Activated CD8-positive, alpha-beta T cell treated with anti-CD3 and anti-CD28 coated beads for 36 hours (primary cell): ENCODE results near the gene DIS3L2. TPM values are rescaled to one million over a fixed set of nuclear protein-coding genes. Genes with fewer than 3 reads are reported as not detected.

ENCODE experiments used
- ATAC-seq: fragments of 200-7000 bp; cut with Tn5 transposase; one replicate; pipeline ENCODE4 v1.10.0; 2021; ENCODE audit warnings: mild to moderate bottlenecking, moderate library complexity
- CTCF ChIA-PET: fragments of 350-600 bp; sonication (Branson Sonifier 250); formaldehyde crosslinking; loops from one replicate; lab custom pipeline; 2021; ENCODE audit warnings: antibody characterized with exemption; lab: Charles Lee
- POLR2A ChIA-PET: fragments of 350-600 bp; sonication (Branson Sonifier 250); formaldehyde crosslinking; loops from one replicate; lab custom pipeline; 2021; ENCODE audit warnings: antibody characterized with exemption; lab: Charles Lee
- DNase-seq: peaks from one replicate; pipeline ENCODE4 v3.0.0-alpha.2; 2020
- H3K27ac Mint-ChIP-seq: one replicate; pipeline ENCODE4 v1.8.0; 2021; ENCODE audit warnings: mild to moderate bottlenecking, mixed read lengths
- H3K27me3 Mint-ChIP-seq: one replicate; pipeline ENCODE4 v1.8.0; 2021; ENCODE audit warnings: mixed read lengths
- H3K36me3 Mint-ChIP-seq: one replicate; pipeline ENCODE4 v1.8.0; 2021; ENCODE audit warnings: low read depth, mixed read lengths
- H3K4me1 Mint-ChIP-seq: one replicate; pipeline ENCODE4 v1.8.0; 2021; ENCODE audit warnings: low read depth, mixed read lengths
- H3K4me3 Mint-ChIP-seq: one replicate; pipeline ENCODE4 v1.8.0; 2021; ENCODE audit warnings: mild to moderate bottlenecking, moderate library complexity, mixed read lengths
- H3K9me3 Mint-ChIP-seq: one replicate; pipeline ENCODE4 v1.8.0; 2021; ENCODE audit warnings: mixed read lengths
- intact Hi-C: fragments of 100-400 bp; cut with micrococcal nuclease; formaldehyde crosslinking; loops from one replicate; pipeline ENCODE4 v1.10.0; 2022
- total RNA-seq, 2 experiments: library from RNA; stranded (reverse); gene quantifications; one replicate each; pipeline ENCODE4 v1.2.3, GENCODE V29; 2021
- TF ChIP-seq, protein P1 (sequence below): fragments of 200-600 bp; IDR thresholded peaks from one replicate; pipeline ENCODE4 v1.8.0; 2022; ENCODE audit warnings: antibody characterized with exemption, mild to moderate bottlenecking

DIS3L2 gene
- total RNA-seq, 2 experiments from 2014 or later: 26.5 to 27.2 TPM

- H3K27ac Mint-ChIP-seq: no peak overlapping the region
- peaks cover 6% of the 10 kb centered on the region for H3K4me1 Mint-ChIP-seq
- ATAC-seq (no peak), DNase-seq (no peak)
- ChIA-PET POLR2A (no interaction called here), CTCF (no interaction called here)
- no peak overlapping the region for H3K4me3 Mint-ChIP-seq
- no peaks in the 10 kb centered on the region for H3K27me3 Mint-ChIP-seq
- peaks cover 7% of the 10 kb centered on the region for H3K36me3 Mint-ChIP-seq
- TF ChIP-seq, protein P1, sequence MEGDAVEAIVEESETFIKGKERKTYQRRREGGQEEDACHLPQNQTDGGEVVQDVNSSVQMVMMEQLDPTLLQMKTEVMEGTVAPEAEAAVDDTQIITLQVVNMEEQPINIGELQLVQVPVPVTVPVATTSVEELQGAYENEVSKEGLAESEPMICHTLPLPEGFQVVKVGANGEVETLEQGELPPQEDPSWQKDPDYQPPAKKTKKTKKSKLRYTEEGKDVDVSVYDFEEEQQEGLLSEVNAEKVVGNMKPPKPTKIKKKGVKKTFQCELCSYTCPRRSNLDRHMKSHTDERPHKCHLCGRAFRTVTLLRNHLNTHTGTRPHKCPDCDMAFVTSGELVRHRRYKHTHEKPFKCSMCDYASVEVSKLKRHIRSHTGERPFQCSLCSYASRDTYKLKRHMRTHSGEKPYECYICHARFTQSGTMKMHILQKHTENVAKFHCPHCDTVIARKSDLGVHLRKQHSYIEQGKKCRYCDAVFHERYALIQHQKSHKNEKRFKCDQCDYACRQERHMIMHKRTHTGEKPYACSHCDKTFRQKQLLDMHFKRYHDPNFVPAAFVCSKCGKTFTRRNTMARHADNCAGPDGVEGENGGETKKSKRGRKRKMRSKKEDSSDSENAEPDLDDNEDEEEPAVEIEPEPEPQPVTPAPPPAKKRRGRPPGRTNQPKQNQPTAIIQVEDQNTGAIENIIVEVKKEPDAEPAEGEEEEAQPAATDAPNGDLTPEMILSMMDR: no peak
- intact Hi-C loops: no loop called here
- H3K9me3 Mint-ChIP-seq: no peaks in the 10 kb centered on the region
Observed at GRCh38 chr2:232052591-232052990, 91.1 kb downstream of the DIS3L2 start.

- Mint-ChIP-seq H3K36me3 (peaks cover 5% of the 10 kb centered on the region), H3K27ac (no peak overlapping the region)
- CTCF ChIA-PET: no interaction called here
Observed at GRCh38 chr2:232053777-232054176, 92.3 kb downstream of the DIS3L2 start.

DNA sequence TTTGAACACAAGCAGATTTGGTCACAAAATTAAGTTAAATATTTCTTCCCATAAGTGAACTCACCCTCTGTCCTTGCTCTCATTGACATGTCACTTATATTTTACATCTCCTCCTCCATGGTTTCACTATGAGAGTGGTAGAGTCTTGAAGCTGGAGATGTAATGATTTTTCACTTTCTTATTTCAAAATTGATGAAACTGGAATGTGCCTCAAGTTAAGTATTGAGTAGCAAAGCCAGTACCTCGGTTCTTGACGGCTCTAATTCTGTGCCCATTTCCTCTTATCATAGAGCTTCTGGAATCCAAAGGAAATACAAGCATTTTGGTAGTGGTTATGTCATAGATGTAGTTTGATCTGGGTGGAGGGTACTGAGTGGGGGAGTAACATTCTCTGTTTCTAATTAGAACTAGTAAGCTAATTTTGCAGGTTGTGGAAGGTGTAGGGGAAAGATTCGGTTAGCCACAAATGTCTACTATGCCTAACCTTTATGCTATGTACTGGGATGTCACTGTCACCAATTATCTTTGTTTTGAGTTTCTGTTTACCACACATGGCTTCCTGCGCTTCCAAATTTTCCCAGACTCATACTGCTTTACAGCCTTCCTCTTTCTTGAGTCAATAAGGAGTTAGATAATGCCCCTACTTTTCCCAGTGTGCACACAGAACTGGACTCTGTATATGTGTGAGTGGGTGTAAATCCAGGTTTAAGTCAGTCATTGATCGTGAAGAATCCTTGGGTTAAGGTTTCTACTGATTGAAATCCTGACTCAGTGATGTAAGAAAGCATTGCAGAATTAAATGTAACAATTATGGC is 96.8 kb downstream of the DIS3L2 start:
- peaks cover 28% of the 10 kb centered on the region for H3K4me1 Mint-ChIP-seq
- H3K9me3 Mint-ChIP-seq: no peaks in the 10 kb centered on the region
- TF ChIP-seq, protein P1: no peak
- ChIA-PET POLR2A (no interaction called here), CTCF (interaction anchor here (0.9 to 1.4 kb wide), 3 partner anchors 32 to 127 kb away, joined by 3 to 4 read pairs (median 4); no protein-coding TSS in a partner anchor)
- intact Hi-C loops: no loop called here
- H3K4me3 Mint-ChIP-seq: no peak overlapping the region
- no peaks in the 10 kb centered on the region for H3K27me3 Mint-ChIP-seq
- ATAC-seq (peak; percentile 74), DNase-seq (peak; percentile 5)
- H3K27ac Mint-ChIP-seq: peak overlapping the region; percentile 49
- H3K36me3 Mint-ChIP-seq: peaks cover 9% of the 10 kb centered on the region

More at GRCh38 chr2:232053777-232054176, 92.3 kb downstream of the DIS3L2 start:
- no peaks in the 10 kb centered on the region for H3K27me3 Mint-ChIP-seq
- peaks cover 18% of the 10 kb centered on the region for H3K4me1 Mint-ChIP-seq
- TF ChIP-seq, protein P1: no peak
- POLR2A ChIA-PET: no interaction called here
- ATAC-seq: no peak
- H3K4me3 Mint-ChIP-seq: no peak overlapping the region
- intact Hi-C loops: no loop called here
- DNase-seq: no peak
- no peaks in the 10 kb centered on the region for H3K9me3 Mint-ChIP-seq

DNA sequence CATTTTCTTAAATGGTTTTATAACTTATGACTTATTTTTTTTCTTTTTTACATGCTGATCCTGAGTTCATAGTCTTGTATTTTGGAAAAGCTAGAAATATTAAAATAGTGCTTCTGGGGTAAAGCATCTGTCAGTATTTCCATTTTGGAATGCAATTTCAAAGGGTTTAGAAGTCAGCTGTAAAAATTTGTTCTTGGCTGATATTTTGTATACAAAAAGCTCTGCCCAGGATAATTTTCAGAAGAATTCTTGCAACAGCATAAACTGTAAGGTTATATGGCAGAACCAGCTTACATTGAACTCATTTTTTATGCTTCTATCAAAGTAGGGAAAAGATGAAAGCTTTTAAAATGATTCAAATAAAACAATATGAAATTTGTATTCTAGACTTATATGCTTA is 97.4 kb downstream of the DIS3L2 start:
- intact Hi-C loops: no loop called here
- TF ChIP-seq, protein P1: no peak
- Mint-ChIP-seq H3K4me1 (peaks cover 31% of the 10 kb centered on the region), H3K27ac (no peak overlapping the region), H3K4me3 (no peak overlapping the region), H3K36me3 (peaks cover 9% of the 10 kb centered on the region), H3K9me3 (no peaks in the 10 kb centered on the region), H3K27me3 (no peaks in the 10 kb centered on the region)
- no peak for DNase-seq
- POLR2A ChIA-PET: no interaction called here
- CTCF ChIA-PET: interaction anchor here (0.9 to 1.3 kb wide), 2 partner anchors 32 to 128 kb away, joined by 3 to 4 read pairs; no protein-coding TSS in a partner anchor
- no peak for ATAC-seq

GRCh38 chr2:232061265-232061664 is 99.8 kb downstream of the DIS3L2 start:
- ChIA-PET CTCF (interaction anchor here (0.7 to 2.0 kb wide), 4 partner anchors 12 to 266 kb away, joined by 3 to 6 read pairs (median 4); no protein-coding TSS in a partner anchor), POLR2A (interaction anchor here (1.6 kb wide), 1 partner anchor 11 kb away, joined by 4 read pairs; no protein-coding TSS in a partner anchor)
- no peak overlapping the region for H3K27ac Mint-ChIP-seq
- no peak for DNase-seq
- ATAC-seq: no peak
- no peak overlapping the region for H3K4me3 Mint-ChIP-seq
- no peaks in the 10 kb centered on the region for H3K9me3 Mint-ChIP-seq
- peaks cover 34% of the 10 kb centered on the region for H3K4me1 Mint-ChIP-seq
- H3K27me3 Mint-ChIP-seq: no peaks in the 10 kb centered on the region
- intact Hi-C loops: no loop called here
- TF ChIP-seq, protein P1: no peak
- peaks cover 7% of the 10 kb centered on the region for H3K36me3 Mint-ChIP-seq
